ENCODE data around the gene DLGAP1. TPM values are rescaled to one million over a fixed set of nuclear protein-coding genes. Genes with fewer than 3 reads are reported as not detected.

Gene DLGAP1
- total and polyA plus RNA-seq, 2 of the 4 experiments (the other 2 are of a cell fraction), result under 0.01 to 0.09 TPM

GRCh38 chr18:3682061-3682460 is 773.0 kb downstream of the DLGAP1 start:
- no peaks in the 10 kb centered on the region for H3K9me1 ChIP-seq (ENCODE audit: insufficient read depth, low read length)
- no peaks in the 10 kb centered on the region for H3K79me1 ChIP-seq (ENCODE audit: low read depth in 1 of 2, low read length in 2 of 2)
- H3K14ac ChIP-seq (replicated peaks; ENCODE audit: low read depth, low read length), result no peak overlapping the region
- ChIA-PET CTCF (interaction anchor here (1.0 to 1.4 kb wide), 3 partner anchors 23 to 188 kb away, joined by 3 read pairs; no protein-coding TSS in a partner anchor), POLR2A (ENCODE audit: unreplicated experiment) (no interaction called here)
- no peak overlapping the region for H2AK9ac ChIP-seq (replicated peaks; ENCODE audit: low read depth, low read length, poor library complexity)
- H3K4me1 ChIP-seq (ENCODE audit: control insufficient read depth, insufficient read depth, low read length), result no peaks in the 10 kb centered on the region
- H3K36me3 ChIP-seq (ENCODE audit: control insufficient read depth, insufficient read depth, low read length), result no peaks in the 10 kb centered on the region
- H3K56ac ChIP-seq (ENCODE audit: extremely low read depth, insufficient read depth, low read length), result no peak overlapping the region
- H2AFZ ChIP-seq (replicated peaks; ENCODE audit: low read length, poor library complexity), result no peak overlapping the region
- no peak overlapping the region for H3K27ac ChIP-seq (ENCODE audit: insufficient read depth, low read length)
- no peak overlapping the region for H3K23ac ChIP-seq (ENCODE audit: low read depth, low read length)
- H3K4ac ChIP-seq (ENCODE audit: low read depth, low read length), result no peak overlapping the region
- ATAC-seq (ENCODE audit: low read depth) (no peak), DNase-seq (no peak)
- H3K4me2 ChIP-seq (ENCODE audit: low read depth, low read length), result no peak overlapping the region
- H2BK5ac ChIP-seq (ENCODE audit: low read depth, low read length, poor library complexity, severe bottlenecking), result no peak overlapping the region
- in situ Hi-C loops (cut with MboI; ENCODE audit: low sequenced_read_pairs), result no loop called here
- H3K9me3 ChIP-seq (ENCODE audit: control insufficient read depth, insufficient read depth, low read length), result peaks cover 4% of the 10 kb centered on the region; the same call in 1 of the 2 replicates
- H2BK120ac ChIP-seq (ENCODE audit: low read depth, low read length), result no peak overlapping the region
- intact Hi-C loops (cut with micrococcal nuclease), result no loop called here
- no peak overlapping the region for H2BK15ac ChIP-seq (ENCODE audit: low read depth, low read length)
- no peaks in the 10 kb centered on the region for H4K20me1 ChIP-seq (ENCODE audit: insufficient read depth, low read length)
- no peak overlapping the region for H4K91ac ChIP-seq (ENCODE audit: insufficient read depth, low read depth, low read length)
- H4K8ac ChIP-seq (ENCODE audit: low read depth in 2 of 2, low read length in 2 of 2), result no peak overlapping the region
- TF ChIP-seq NFE2L2 (IDR thresholded peaks at IDR 0.05; ENCODE audit: low read depth, low read length), result no peak
- TF ChIP-seq ELK1 (IDR thresholded peaks at IDR 0.05; ENCODE audit: borderline replicate concordance, low read depth, low read length), result no peak
- TF ChIP-seq MAFK (IDR thresholded peaks at IDR 0.05; ENCODE audit: low read depth, low read length), result no peak
- TF ChIP-seq CEBPB (IDR thresholded peaks at IDR 0.05; ENCODE audit: low read depth, low read length), result no peak
- TF ChIP-seq RCOR1 (IDR thresholded peaks at IDR 0.05; ENCODE audit: insufficient replicate concordance, low read length), result no peak
- no peak for TF ChIP-seq MXI1 (IDR thresholded peaks at IDR 0.05; ENCODE audit: borderline replicate concordance, low read depth, low read length)
- no peak for TF ChIP-seq RFX5 (IDR thresholded peaks at IDR 0.05; ENCODE audit: low read depth, low read length)
- TF ChIP-seq SMC3 (IDR thresholded peaks at IDR 0.05; ENCODE audit: low read depth, low read length), result no peak
- TF ChIP-seq CTCF (conservative IDR thresholded peaks at IDR 0.05; ENCODE audit: low read depth, low read length), result no peak
- TF ChIP-seq CHD1 (IDR thresholded peaks at IDR 0.05; ENCODE audit: low read depth, low read length), result no peak
- no peak for TF ChIP-seq BHLHE40 (IDR thresholded peaks at IDR 0.05; ENCODE audit: low read depth, low read length)
- dilution Hi-C loops (cut with HindIII; ENCODE audit: low sequenced_read_pairs, unreplicated experiment), result no loop called here
- H3K18ac ChIP-seq (ENCODE audit: low read depth, low read length), result no peak overlapping the region
- WGBS, 2 experiments (ENCODE audit: extremely low coverage in 2 of 2, insufficient read length in 1 of 2), result no CpG with 5 or more reads among the region's 3 CpGs
- H4K5ac ChIP-seq (ENCODE audit: low read depth, low read length), result no peak overlapping the region
- H3K27me3 ChIP-seq (ENCODE audit: control insufficient read depth, insufficient read depth, low read length), result no peaks in the 10 kb centered on the region
- no peak overlapping the region for H2BK20ac ChIP-seq (ENCODE audit: low read depth, low read length)
- BruUV-seq (replicated peaks), result no TSS peak
- no peak overlapping the region for H3K4me3 ChIP-seq (ENCODE audit: insufficient read depth, low read depth, low read length)
- no peak overlapping the region for H2AK5ac ChIP-seq (ENCODE audit: low read depth, low read length)
- no peak overlapping the region for H3K9ac ChIP-seq (ENCODE audit: low read depth, low read length)
